Right ventricle myocardium superior (tissue), 1 donor: ENCODE measurements around the gene KLRC4. TPM values are rescaled to one million over a fixed set of nuclear protein-coding genes. Genes with fewer than 3 reads are reported as not detected.
"Not testable (repeated sequence)": the region's sequence is repeated elsewhere in the genome, so short reads cannot be mapped to it uniquely, and the experiment has no call there.

Experiments
- ATAC-seq: fragments of 200-7000 bp; cut with Tn5 transposase; one replicate; pipeline ENCODE4 v1.9.1; 2020; ENCODE audit warnings: mild to moderate bottlenecking; ENCODE audit not compliant: poor library complexity
- DNase-seq: peaks from one replicate; pipeline ENCODE4 v3.0.0-alpha.2; 2020
- intact Hi-C: fragments of 100-400 bp; cut with DNase I; formaldehyde crosslinking; loops from one replicate; pipeline ENCODE4 v1.11.2; 2022
- total RNA-seq: library from RNA; stranded (reverse); fragmentation: NEBNext Ultra II Directional; extraction: Animal tissue kit (Norgen Biotek cat#: 25700); gene quantifications from one replicate; pipeline ENCODE4 v1.2.1, GENCODE V29; 2021
- donor health status: DM: no; HTN: yes; CAD: no; lungs with severe emphysema.

KLRC4 gene
- total RNA-seq, 1 donor from 2014 or later: not detected

GRCh38 chr12:10405294-10405693 lies 4.3 kb downstream of the KLRC4 start:
- ATAC-seq (no peak), DNase-seq (no peak)
- intact Hi-C loops: no loop called here

- ATAC-seq (no peak), DNase-seq (no peak)
- intact Hi-C loops: no loop called here
Observed at GRCh38 chr12:10404798-10405197, 4.8 kb downstream of the KLRC4 start.

GRCh38 chr12:10400829-10401228 lies 8.7 kb downstream of the KLRC4 start:
- intact Hi-C loops: no loop called here
- ATAC-seq (no peak), DNase-seq (no peak)

- no peak for ATAC-seq
- intact Hi-C loops: no loop called here
- no peak for DNase-seq
Observed at GRCh38 chr12:10398168-10398567, 11.4 kb downstream of the KLRC4 start.

- intact Hi-C loops: no loop called here
- no peak for DNase-seq
- ATAC-seq: no peak
Observed at GRCh38 chr12:10397296-10397695, 12.3 kb downstream of the KLRC4 start.

- DNase-seq, intact Hi-C loops, ATAC-seq: not testable (repeated sequence)
Observed at GRCh38 chr12:10396176-10396575, 13.4 kb downstream of the KLRC4 start.

- intact Hi-C loops: no loop called here
- ATAC-seq (peak; percentile 82), DNase-seq (no peak)
Observed at GRCh38 chr12:10395390-10395998, 14.1 kb downstream of the KLRC4 start.

- DNase-seq, ATAC-seq, intact Hi-C loops: not testable (repeated sequence)
Observed at GRCh38 chr12:10394531-10395152, 14.9 kb downstream of the KLRC4 start.

- ATAC-seq: no peak
- intact Hi-C loops: no loop called here
- no peak for DNase-seq
Observed at GRCh38 chr12:10393291-10393690, 16.3 kb downstream of the KLRC4 start.

GRCh38 chr12:10392394-10392930 lies 17.1 kb downstream of the KLRC4 start:
- intact Hi-C loops: no loop called here
- peak; percentile 89 for ATAC-seq

GRCh38 chr12:10390991-10391390 lies 18.6 kb downstream of the KLRC4 start:
- ATAC-seq, DNase-seq, intact Hi-C loops: not testable (repeated sequence)

More at GRCh38 chr12:10392394-10392930, 17.1 kb downstream of the KLRC4 start:
- peak; percentile 68 for DNase-seq

- intact Hi-C loops: no loop called here
- no peak for ATAC-seq
- DNase-seq: no peak
Observed at GRCh38 chr12:10389904-10390303, 19.7 kb downstream of the KLRC4 start, which contains the start of gene KLRK1. TSS of gene KLRK1 (minus strand) at chr12:10390041. CDS start at chr12:10388810, 1,231 bp downstream.

- ATAC-seq (no peak), DNase-seq (no peak)
- intact Hi-C loops: no loop called here
Observed at GRCh38 chr12:10388624-10389413, 20.7 kb downstream of the KLRC4 start.

- DNase-seq, ATAC-seq, intact Hi-C loops: not testable (repeated sequence)
Observed at GRCh38 chr12:10387498-10387897, 22.1 kb downstream of the KLRC4 start.

- ATAC-seq (no peak), DNase-seq (no peak)
- intact Hi-C loops: no loop called here
Observed at GRCh38 chr12:10386857-10387256, 22.7 kb downstream of the KLRC4 start.

GRCh38 chr12:10385166-10385613 lies 24.4 kb downstream of the KLRC4 start:
- ATAC-seq: no peak
- intact Hi-C loops: no loop called here
- DNase-seq: no peak

- DNase-seq (no peak), ATAC-seq (no peak)
- intact Hi-C loops: no loop called here
Observed at GRCh38 chr12:10384191-10384590, 25.4 kb downstream of the KLRC4 start.

GRCh38 chr12:10381928-10382628 lies 27.5 kb downstream of the KLRC4 start:
- DNase-seq (no peak), ATAC-seq (no peak)
- intact Hi-C loops: no loop called here

GRCh38 chr12:10378737-10379136 lies 30.8 kb downstream of the KLRC4 start:
- DNase-seq, intact Hi-C loops, ATAC-seq: not testable (repeated sequence)
